ENCODE results near the gene DYNC2H1.

The DYNC2H1 gene

DNA sequence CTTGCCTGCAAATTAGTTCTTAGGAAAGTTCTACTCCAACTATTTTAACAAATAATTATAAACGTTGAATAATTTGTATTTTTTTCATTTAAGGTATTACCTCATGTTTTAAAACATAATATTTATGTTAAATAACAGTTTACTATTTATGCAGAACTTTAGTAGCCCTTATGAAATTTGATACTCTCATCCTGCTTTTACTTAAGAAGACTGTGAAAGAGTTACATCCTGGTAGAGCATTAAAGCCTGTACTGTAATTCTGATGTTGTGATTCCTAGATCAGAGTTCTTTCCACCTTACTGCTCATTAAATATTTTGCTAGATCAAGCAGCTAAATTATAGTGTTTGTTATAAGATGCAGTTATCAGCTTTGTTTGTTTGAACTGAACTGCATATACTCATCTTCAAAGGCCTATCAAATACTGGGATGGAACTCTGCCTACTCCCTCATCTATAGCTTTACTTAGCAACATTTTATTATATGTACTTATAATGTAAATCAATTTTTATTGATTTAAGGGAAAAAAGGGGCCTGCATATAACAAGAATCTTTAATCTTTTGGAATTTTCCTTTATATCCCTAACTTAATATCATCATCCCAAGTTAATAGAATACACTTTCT, 304.2 kb downstream of the DYNC2H1 start:
- H3K4me3 ChIP-seq (ENCODE audit: low read depth, low read length): no peak overlapping the region
- TF ChIP-seq CTCF (IDR thresholded peaks at IDR 0.05; ENCODE audit: low read depth, low read length) (no peak), MAX (IDR thresholded peaks at IDR 0.05; ENCODE audit: low read depth, low read length) (no peak), MYC (IDR thresholded peaks at IDR 0.05; ENCODE audit: low read depth, low read length) (no peak), POLR2A (IDR thresholded peaks at IDR 0.05; ENCODE audit: extremely low read depth, insufficient read length) (no peak)
- DNase-seq (ENCODE audit: low read depth): no peak

GRCh38 chr11:103418014-103418413, 308.8 kb downstream of the DYNC2H1 start:
- TF ChIP-seq MAX (IDR thresholded peaks at IDR 0.05; ENCODE audit: low read depth, low read length) (no peak), MYC (IDR thresholded peaks at IDR 0.05; ENCODE audit: low read depth, low read length) (no peak), CTCF (IDR thresholded peaks at IDR 0.05; ENCODE audit: low read depth, low read length) (no peak), POLR2A (IDR thresholded peaks at IDR 0.05; ENCODE audit: extremely low read depth, insufficient read length) (no peak)

GRCh38 chr11:103420593-103420992, 311.4 kb downstream of the DYNC2H1 start:
- no peak for TF ChIP-seq CTCF (IDR thresholded peaks at IDR 0.05; ENCODE audit: low read depth, low read length)
- TF ChIP-seq MAX (IDR thresholded peaks at IDR 0.05; ENCODE audit: low read depth, low read length): no peak
- no peak for TF ChIP-seq POLR2A (IDR thresholded peaks at IDR 0.05; ENCODE audit: extremely low read depth, insufficient read length)
- no peak for TF ChIP-seq MYC (IDR thresholded peaks at IDR 0.05; ENCODE audit: low read depth, low read length)
- no peak overlapping the region for H3K4me3 ChIP-seq (ENCODE audit: low read depth, low read length)
- no peak for DNase-seq (ENCODE audit: low read depth)

More at GRCh38 chr11:103418014-103418413, 308.8 kb downstream of the DYNC2H1 start:
- H3K4me3 ChIP-seq (ENCODE audit: low read depth, low read length): no peak overlapping the region
- no peak for DNase-seq (ENCODE audit: low read depth)

- H3K4me3 ChIP-seq (ENCODE audit: low read depth, low read length): no peak overlapping the region
- TF ChIP-seq CTCF (IDR thresholded peaks at IDR 0.05; ENCODE audit: low read depth, low read length) (no peak), MAX (IDR thresholded peaks at IDR 0.05; ENCODE audit: low read depth, low read length) (no peak), MYC (IDR thresholded peaks at IDR 0.05; ENCODE audit: low read depth, low read length) (no peak), POLR2A (IDR thresholded peaks at IDR 0.05; ENCODE audit: extremely low read depth, insufficient read length) (no peak)
- DNase-seq (ENCODE audit: low read depth): no peak
Measured at GRCh38 chr11:103433386-103434072, 324.3 kb downstream of the DYNC2H1 start.

DNA sequence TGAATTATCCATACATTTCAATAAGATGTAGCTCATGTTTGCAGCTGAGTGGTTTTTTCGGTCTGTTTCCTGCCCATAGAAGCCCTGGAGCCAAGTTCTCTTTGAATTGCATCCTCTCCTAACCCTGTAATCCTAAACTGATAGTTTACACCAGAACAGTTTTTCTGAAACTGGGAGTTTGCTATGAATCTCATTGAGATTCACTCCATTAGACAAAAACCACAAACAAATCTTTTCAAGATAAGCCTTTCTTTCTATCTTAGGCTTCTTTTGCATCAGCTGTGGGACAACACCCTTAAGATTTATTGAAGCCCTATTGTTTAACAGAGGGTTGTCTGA, 324.8 kb downstream of the DYNC2H1 start:
- no peak for TF ChIP-seq MAX (IDR thresholded peaks at IDR 0.05; ENCODE audit: low read depth, low read length)
- TF ChIP-seq CTCF (IDR thresholded peaks at IDR 0.05; ENCODE audit: low read depth, low read length): no peak
- no peak for TF ChIP-seq POLR2A (IDR thresholded peaks at IDR 0.05; ENCODE audit: extremely low read depth, insufficient read length)
- no peak for TF ChIP-seq MYC (IDR thresholded peaks at IDR 0.05; ENCODE audit: low read depth, low read length)
- no peak overlapping the region for H3K4me3 ChIP-seq (ENCODE audit: low read depth, low read length)
- DNase-seq (ENCODE audit: low read depth): no peak
